HG03469 (cell line): ENCODE data around the gene STIM1.
"Not testable (repeated sequence)": the region's sequence is repeated elsewhere in the genome, so short reads cannot be mapped to it uniquely, and the experiment has no call there.

Experiments used
- ATAC-seq: cut with Tn5 transposase; IDR thresholded peaks from one replicate; pipeline ENCODE4 v1.9.1; 2021; ENCODE audit warnings: mild to moderate bottlenecking, moderate library complexity, moderate number of reproducible peaks; ENCODE audit not compliant: unreplicated experiment

Gene STIM1

GRCh38 chr11:3853899-3854659 is 1.4 kb upstream of the STIM1 start:
- peak; percentile 24 for ATAC-seq

GRCh38 chr11:3854660-3854976 is 846 bp upstream of the STIM1 start:
- ATAC-seq = no peak

GRCh38 chr11:3855808-3856491 is 486 bp downstream of the STIM1 start:
- no peak for ATAC-seq

GRCh38 chr11:3856856-3857553 is 1.5 kb downstream of the STIM1 start:
- ATAC-seq = no peak

- no peak for ATAC-seq
Measured at GRCh38 chr11:3857628-3858027, 2.2 kb downstream of the STIM1 start.

- ATAC-seq = peak; percentile 28
Measured at GRCh38 chr11:3859373-3859881, 4.0 kb downstream of the STIM1 start.

- no peak for ATAC-seq
Measured at GRCh38 chr11:3860375-3860774, 4.9 kb downstream of the STIM1 start.

GRCh38 chr11:3860898-3861393 is 5.5 kb downstream of the STIM1 start:
- ATAC-seq = not testable (repeated sequence)

GRCh38 chr11:3861683-3862082 is 6.2 kb downstream of the STIM1 start:
- ATAC-seq = no peak

- ATAC-seq = no peak
Measured at GRCh38 chr11:3865388-3866193, 10.1 kb downstream of the STIM1 start.

- no peak for ATAC-seq
Measured at GRCh38 chr11:3866206-3866605, 10.7 kb downstream of the STIM1 start.

GRCh38 chr11:3866836-3867208 is 11.4 kb downstream of the STIM1 start:
- ATAC-seq = no peak

- ATAC-seq = peak; percentile 52
Measured at GRCh38 chr11:3867209-3868091, 12.0 kb downstream of the STIM1 start.

GRCh38 chr11:3873712-3874349 is 18.4 kb downstream of the STIM1 start:
- no peak for ATAC-seq

- ATAC-seq = no peak
Measured at GRCh38 chr11:3876613-3877012, 21.1 kb downstream of the STIM1 start.

GRCh38 chr11:3877364-3878257 is 22.1 kb downstream of the STIM1 start:
- no peak for ATAC-seq

- no peak for ATAC-seq
Measured at GRCh38 chr11:3878258-3878584, 22.8 kb downstream of the STIM1 start.

GRCh38 chr11:3879216-3879966 is 23.9 kb downstream of the STIM1 start:
- no peak for ATAC-seq
